Dendritic cell treated with granulocyte-macrophage colony-stimulating factor and Interleukin-4, amounts not matched to agents 40 ng/mL and 50 ng/mL, for 4 days (primary cell): ENCODE results near the gene ZBTB22.
"Not testable (repeated sequence)": the region's sequence is repeated elsewhere in the genome, so short reads cannot be mapped to it uniquely, and the experiment has no call there.

Experiments used
- H3K27ac Mint-ChIP-seq: one replicate; pipeline ENCODE4 v1.8.0; 2022; ENCODE audit warnings: mild to moderate bottlenecking, mixed read lengths
- H3K27me3 Mint-ChIP-seq: one replicate; pipeline ENCODE4 v1.8.0; 2022; ENCODE audit warnings: mild to moderate bottlenecking, mixed read lengths
- H3K36me3 Mint-ChIP-seq: one replicate; pipeline ENCODE4 v1.8.0; 2022; ENCODE audit warnings: low read depth, mixed read lengths
- H3K4me1 Mint-ChIP-seq: one replicate; pipeline ENCODE4 v1.8.0; 2022; ENCODE audit warnings: low read depth, mixed read lengths
- H3K4me3 Mint-ChIP-seq: one replicate; pipeline ENCODE4 v1.8.0; 2022; ENCODE audit warnings: mild to moderate bottlenecking, moderate library complexity, mixed read lengths
- H3K9me3 Mint-ChIP-seq: one replicate; pipeline ENCODE4 v1.8.0; 2022; ENCODE audit warnings: mixed read lengths
- intact Hi-C: fragments of 100-400 bp; cut with micrococcal nuclease; formaldehyde crosslinking; loops from one replicate; pipeline ENCODE4 v1.15.0; 2022

The ZBTB22 gene

GRCh38 chr6:33317669-33318425, at the start of gene ZBTB22:
Gene ZBTB22, minus strand, starts transcription at chr6:33317744. Its CDS starts 828 bp downstream, at chr6:33316916.
- H3K27ac Mint-ChIP-seq: peak within 1 kb of the TSS; percentile 98
- intact Hi-C loops: no loop called here
- peak within 1 kb of the TSS; percentile 92 for H3K4me3 Mint-ChIP-seq
- peaks cover 77% of the 10 kb centered on the region for H3K4me1 Mint-ChIP-seq
- H3K36me3 Mint-ChIP-seq: peaks cover 92% of the 10 kb centered on the region
- no peaks in the 10 kb centered on the region for H3K27me3 Mint-ChIP-seq
- no peaks in the 10 kb centered on the region for H3K9me3 Mint-ChIP-seq

- H3K27me3 Mint-ChIP-seq: no peaks in the 10 kb centered on the region
- peaks cover 9% of the 10 kb centered on the region for H3K4me1 Mint-ChIP-seq
- intact Hi-C loops: no loop called here
- H3K27ac Mint-ChIP-seq: no peak overlapping the region
- no peaks in the 10 kb centered on the region for H3K9me3 Mint-ChIP-seq
- H3K4me3 Mint-ChIP-seq: no peak overlapping the region
- H3K36me3 Mint-ChIP-seq: no peaks in the 10 kb centered on the region
Observed at GRCh38 chr6:33367009-33367714, 49.6 kb upstream of the ZBTB22 start.

GRCh38 chr6:33365206-33365971, 47.8 kb upstream of the ZBTB22 start:
- H3K4me1 Mint-ChIP-seq, H3K36me3 Mint-ChIP-seq, H3K9me3 Mint-ChIP-seq, H3K27me3 Mint-ChIP-seq, H3K4me3 Mint-ChIP-seq, intact Hi-C loops: not testable (repeated sequence)
- H3K27ac Mint-ChIP-seq: peak overlapping the region; percentile 68

- H3K9me3 Mint-ChIP-seq, H3K4me1 Mint-ChIP-seq: not testable (repeated sequence)
Observed at GRCh38 chr6:33364475-33365205, 47.1 kb upstream of the ZBTB22 start.

GRCh38 chr6:33363486-33363885, 45.9 kb upstream of the ZBTB22 start:
- H3K4me1 Mint-ChIP-seq, H3K27me3 Mint-ChIP-seq, H3K4me3 Mint-ChIP-seq, intact Hi-C loops, H3K36me3 Mint-ChIP-seq, H3K9me3 Mint-ChIP-seq, H3K27ac Mint-ChIP-seq: not testable (repeated sequence)

More at GRCh38 chr6:33364475-33365205, 47.1 kb upstream of the ZBTB22 start:
- H3K36me3 Mint-ChIP-seq, H3K27me3 Mint-ChIP-seq, intact Hi-C loops, H3K4me3 Mint-ChIP-seq: not testable (repeated sequence)
- peak overlapping the region; percentile 68 for H3K27ac Mint-ChIP-seq

- peaks cover 2% of the 10 kb centered on the region for H3K4me1 Mint-ChIP-seq
- H3K27me3 Mint-ChIP-seq: peaks cover 8% of the 10 kb centered on the region
- H3K9me3 Mint-ChIP-seq: no peaks in the 10 kb centered on the region
- H3K36me3 Mint-ChIP-seq: no peaks in the 10 kb centered on the region
- intact Hi-C loops: no loop called here
- no peak overlapping the region for H3K27ac Mint-ChIP-seq
- no peak overlapping the region for H3K4me3 Mint-ChIP-seq
Observed at GRCh38 chr6:33359331-33359730, 41.8 kb upstream of the ZBTB22 start.

GRCh38 chr6:33357160-33357871, 39.8 kb upstream of the ZBTB22 start:
- H3K27ac Mint-ChIP-seq, H3K4me3 Mint-ChIP-seq, H3K9me3 Mint-ChIP-seq, H3K27me3 Mint-ChIP-seq, H3K36me3 Mint-ChIP-seq, intact Hi-C loops, H3K4me1 Mint-ChIP-seq: not testable (repeated sequence)

GRCh38 chr6:33356295-33356694, 38.8 kb upstream of the ZBTB22 start:
- Mint-ChIP-seq H3K27ac (no peak overlapping the region), H3K4me1 (no peaks in the 10 kb centered on the region), H3K27me3 (peaks cover 8% of the 10 kb centered on the region), H3K4me3 (no peak overlapping the region), H3K36me3 (no peaks in the 10 kb centered on the region), H3K9me3 (no peaks in the 10 kb centered on the region)
- intact Hi-C loops: no loop called here

GRCh38 chr6:33355860-33356259, 38.3 kb upstream of the ZBTB22 start:
- H3K9me3 Mint-ChIP-seq, H3K27ac Mint-ChIP-seq, H3K36me3 Mint-ChIP-seq, intact Hi-C loops, H3K27me3 Mint-ChIP-seq, H3K4me1 Mint-ChIP-seq, H3K4me3 Mint-ChIP-seq: not testable (repeated sequence)

GRCh38 chr6:33347816-33348215, 30.3 kb upstream of the ZBTB22 start:
- intact Hi-C loops: loop anchor here (5.0 kb wide), 1 partner anchor 36 kb away; the partner anchor contains the start of gene TAPBP
- H3K9me3 Mint-ChIP-seq: no peaks in the 10 kb centered on the region
- no peaks in the 10 kb centered on the region for H3K27me3 Mint-ChIP-seq
- peaks cover 7% of the 10 kb centered on the region for H3K4me1 Mint-ChIP-seq
- H3K36me3 Mint-ChIP-seq: no peaks in the 10 kb centered on the region
- H3K4me3 Mint-ChIP-seq: no peak overlapping the region
- no peak overlapping the region for H3K27ac Mint-ChIP-seq

- H3K27me3 Mint-ChIP-seq, H3K36me3 Mint-ChIP-seq, H3K4me1 Mint-ChIP-seq, H3K27ac Mint-ChIP-seq, H3K4me3 Mint-ChIP-seq, H3K9me3 Mint-ChIP-seq: not testable (repeated sequence)
- intact Hi-C loops: loop anchor here (5.0 kb wide), 1 partner anchor 35 kb away; the partner anchor contains the start of gene TAPBP
Observed at GRCh38 chr6:33346972-33347371, 29.4 kb upstream of the ZBTB22 start.

- Mint-ChIP-seq H3K4me3 (peak overlapping the region; percentile 14), H3K27ac (no peak overlapping the region), H3K27me3 (peaks cover 2% of the 10 kb centered on the region), H3K9me3 (no peaks in the 10 kb centered on the region), H3K4me1 (peaks cover 7% of the 10 kb centered on the region), H3K36me3 (no peaks in the 10 kb centered on the region)
- intact Hi-C loops: loop anchor here (2.0 to 5.0 kb wide), 2 partner anchors 33 to 44 kb away; partner anchors contain the start of gene TAPBP
Observed at GRCh38 chr6:33344701-33345697, 27.5 kb upstream of the ZBTB22 start.
